Measurements from ENCODE around the gene SPTLC3.

GRCh38 chr20:13117200-13117599 is 108.4 kb downstream of the SPTLC3 start:
- TF ChIP-seq ZNF274 (IDR thresholded peaks at IDR 0.05; ENCODE audit: low read depth, low read length) (no peak), SUZ12 (IDR thresholded peaks at IDR 0.05; ENCODE audit: extremely low read depth, insufficient read depth, insufficient read length) (no peak)
